Pons (tissue), 1 donor: ENCODE results near the gene NAT14.

ENCODE experiments used
- DNase-seq: peaks from one replicate; pipeline ENCODE4 v3.0.0-alpha.2; 2016; ENCODE audit warnings: low spot score

Gene NAT14

GRCh38 chr19:55471266-55471665 is 13.7 kb upstream of the NAT14 start:
- no peak for DNase-seq

- no peak for DNase-seq
Measured at GRCh38 chr19:55472463-55472862, 12.5 kb upstream of the NAT14 start.

- no peak for DNase-seq
Measured at GRCh38 chr19:55473225-55474012, 11.6 kb upstream of the NAT14 start.

- no peak for DNase-seq
Measured at GRCh38 chr19:55474269-55475265, 10.4 kb upstream of the NAT14 start.

GRCh38 chr19:55476100-55476775 is 8.8 kb upstream of the NAT14 start, which contains the start of gene ZNF628:
TSS of gene ZNF628 (plus strand) at chr19:55476617. CDS start at chr19:55479911, 3,294 bp downstream.
- peak; percentile 98 for DNase-seq

GRCh38 chr19:55477905-55478304 is 7.1 kb upstream of the NAT14 start:
- no peak for DNase-seq

- no peak for DNase-seq
Measured at GRCh38 chr19:55478364-55478763, 6.6 kb upstream of the NAT14 start.

GRCh38 chr19:55479045-55479444 is 5.9 kb upstream of the NAT14 start:
- DNase-seq: no peak

- DNase-seq: no peak
Measured at GRCh38 chr19:55479451-55480230, 5.3 kb upstream of the NAT14 start.

- no peak for DNase-seq
Measured at GRCh38 chr19:55481148-55481793, 3.7 kb upstream of the NAT14 start.

GRCh38 chr19:55481794-55482155 is 3.2 kb upstream of the NAT14 start:
- no peak for DNase-seq

- no peak for DNase-seq
Measured at GRCh38 chr19:55482156-55482961, 2.6 kb upstream of the NAT14 start.

GRCh38 chr19:55482967-55483705 is 1.9 kb upstream of the NAT14 start:
- DNase-seq: no peak

GRCh38 chr19:55483706-55484592 is 1.0 kb upstream of the NAT14 start:
- DNase-seq: no peak

- DNase-seq: no peak
Measured at GRCh38 chr19:55485439-55486011, 537 bp downstream of the NAT14 start.

- DNase-seq: no peak
Measured at GRCh38 chr19:55486043-55486970, 1.3 kb downstream of the NAT14 start.
